Panc1 (cell line): ENCODE data around the gene NOX5.

ENCODE experiments used
- POLR2AphosphoS5 ChIP-seq: IDR thresholded peaks from 2 replicates; pipeline ENCODE4 v1.6.1; 2012; ENCODE audit warnings: mild to moderate bottlenecking, low read depth, low read length, moderate library complexity
- SIN3A ChIP-seq: IDR thresholded peaks from 2 replicates; pipeline ENCODE4 v1.6.1; 2012; ENCODE audit warnings: low read depth, mild to moderate bottlenecking, low read length, moderate library complexity, borderline replicate concordance; ENCODE audit not compliant: insufficient read depth
- TCF7L2 ChIP-seq: IDR thresholded peaks from 2 replicates; pipeline ENCODE4 v1.6.1; 2011; ENCODE audit warnings: mild to moderate bottlenecking, low read depth, low read length, inconsistent platforms
- TF ChIP-seq, protein P1 (sequence below): fragments of 450-650 bp; IDR thresholded peaks from 2 replicates; pipeline ENCODE4 v1.5.1; 2017; ENCODE audit warnings: mild to moderate bottlenecking
- TF ChIP-seq, protein P2 (sequence below), 2 experiments: IDR thresholded peaks; 2 replicates each; pipeline ENCODE4 v1.6.1; 2011 to 2012; ENCODE audit warnings: low read depth in 2 of 2, control low read depth in 1 of 2, low read length in 1 of 2, mild to moderate bottlenecking in 1 of 2, moderate library complexity in 1 of 2; ENCODE audit not compliant: insufficient read depth in 1 of 2

DNA sequence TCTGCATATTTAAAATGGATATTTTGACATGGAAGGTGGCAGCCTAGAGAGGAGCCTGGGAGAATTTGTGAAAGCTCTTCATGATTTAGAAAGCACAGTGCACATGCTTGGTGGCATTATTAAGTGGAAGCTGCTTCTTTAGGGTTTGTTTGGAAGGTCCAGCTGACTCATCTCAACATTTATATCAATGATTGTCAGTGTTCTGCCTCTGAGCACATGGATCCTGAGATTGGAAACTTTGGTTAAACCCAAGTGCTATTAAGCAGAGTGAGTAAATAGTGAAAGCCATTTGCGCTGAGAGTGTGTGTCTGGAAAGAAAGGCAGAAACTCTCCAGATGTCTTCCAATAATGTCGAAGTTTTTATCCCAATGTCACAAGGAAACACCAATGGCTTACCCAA is 7.4 kb downstream of the NOX5 start:
- TF ChIP-seq, protein P1, sequence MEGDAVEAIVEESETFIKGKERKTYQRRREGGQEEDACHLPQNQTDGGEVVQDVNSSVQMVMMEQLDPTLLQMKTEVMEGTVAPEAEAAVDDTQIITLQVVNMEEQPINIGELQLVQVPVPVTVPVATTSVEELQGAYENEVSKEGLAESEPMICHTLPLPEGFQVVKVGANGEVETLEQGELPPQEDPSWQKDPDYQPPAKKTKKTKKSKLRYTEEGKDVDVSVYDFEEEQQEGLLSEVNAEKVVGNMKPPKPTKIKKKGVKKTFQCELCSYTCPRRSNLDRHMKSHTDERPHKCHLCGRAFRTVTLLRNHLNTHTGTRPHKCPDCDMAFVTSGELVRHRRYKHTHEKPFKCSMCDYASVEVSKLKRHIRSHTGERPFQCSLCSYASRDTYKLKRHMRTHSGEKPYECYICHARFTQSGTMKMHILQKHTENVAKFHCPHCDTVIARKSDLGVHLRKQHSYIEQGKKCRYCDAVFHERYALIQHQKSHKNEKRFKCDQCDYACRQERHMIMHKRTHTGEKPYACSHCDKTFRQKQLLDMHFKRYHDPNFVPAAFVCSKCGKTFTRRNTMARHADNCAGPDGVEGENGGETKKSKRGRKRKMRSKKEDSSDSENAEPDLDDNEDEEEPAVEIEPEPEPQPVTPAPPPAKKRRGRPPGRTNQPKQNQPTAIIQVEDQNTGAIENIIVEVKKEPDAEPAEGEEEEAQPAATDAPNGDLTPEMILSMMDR = no peak
- TF ChIP-seq POLR2AphosphoS5 = no peak
- TF ChIP-seq, protein P2, sequence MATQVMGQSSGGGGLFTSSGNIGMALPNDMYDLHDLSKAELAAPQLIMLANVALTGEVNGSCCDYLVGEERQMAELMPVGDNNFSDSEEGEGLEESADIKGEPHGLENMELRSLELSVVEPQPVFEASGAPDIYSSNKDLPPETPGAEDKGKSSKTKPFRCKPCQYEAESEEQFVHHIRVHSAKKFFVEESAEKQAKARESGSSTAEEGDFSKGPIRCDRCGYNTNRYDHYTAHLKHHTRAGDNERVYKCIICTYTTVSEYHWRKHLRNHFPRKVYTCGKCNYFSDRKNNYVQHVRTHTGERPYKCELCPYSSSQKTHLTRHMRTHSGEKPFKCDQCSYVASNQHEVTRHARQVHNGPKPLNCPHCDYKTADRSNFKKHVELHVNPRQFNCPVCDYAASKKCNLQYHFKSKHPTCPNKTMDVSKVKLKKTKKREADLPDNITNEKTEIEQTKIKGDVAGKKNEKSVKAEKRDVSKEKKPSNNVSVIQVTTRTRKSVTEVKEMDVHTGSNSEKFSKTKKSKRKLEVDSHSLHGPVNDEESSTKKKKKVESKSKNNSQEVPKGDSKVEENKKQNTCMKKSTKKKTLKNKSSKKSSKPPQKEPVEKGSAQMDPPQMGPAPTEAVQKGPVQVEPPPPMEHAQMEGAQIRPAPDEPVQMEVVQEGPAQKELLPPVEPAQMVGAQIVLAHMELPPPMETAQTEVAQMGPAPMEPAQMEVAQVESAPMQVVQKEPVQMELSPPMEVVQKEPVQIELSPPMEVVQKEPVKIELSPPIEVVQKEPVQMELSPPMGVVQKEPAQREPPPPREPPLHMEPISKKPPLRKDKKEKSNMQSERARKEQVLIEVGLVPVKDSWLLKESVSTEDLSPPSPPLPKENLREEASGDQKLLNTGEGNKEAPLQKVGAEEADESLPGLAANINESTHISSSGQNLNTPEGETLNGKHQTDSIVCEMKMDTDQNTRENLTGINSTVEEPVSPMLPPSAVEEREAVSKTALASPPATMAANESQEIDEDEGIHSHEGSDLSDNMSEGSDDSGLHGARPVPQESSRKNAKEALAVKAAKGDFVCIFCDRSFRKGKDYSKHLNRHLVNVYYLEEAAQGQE (IDR thresholded peaks at IDR 0.05; ENCODE audit: insufficient read depth in 1 of 2, low read depth in 2 of 2, low read length in 1 of 2) = no peak
- no peak for TF ChIP-seq TCF7L2
- no peak for TF ChIP-seq SIN3A
